Measurements from ENCODE around the gene SPOCK2. TPM values are rescaled to one million over a fixed set of nuclear protein-coding genes. Genes with fewer than 3 reads are reported as not detected.

The SPOCK2 gene
- total RNA-seq, 4 donors from 2014 or later: 2.1 to 9.9 (median 5.0) TPM

GRCh38 chr10:72067463-72068125, 20.8 kb downstream of the SPOCK2 start:
- TF ChIP-seq CTCF (IDR thresholded peaks at IDR 0.05): no peak
- TF ChIP-seq POLR2A (IDR thresholded peaks at IDR 0.05): no peak
- TF ChIP-seq EP300 (IDR thresholded peaks at IDR 0.05): no peak
- Histone ChIP-seq H3K36me3 (peaks cover 0 to 21% (median 0%) of the 10 kb centered on the region in 3 donors), H3K4me1 (peaks cover 0 to 26% (median 0%) of the 10 kb centered on the region in 4 donors), H3K27me3 (no peaks in the 10 kb centered on the region), H3K27ac (no peak overlapping the region), H3K4me3 (no peak overlapping the region), H3K9me3 (peaks cover 0 to 10% (median 0%) of the 10 kb centered on the region in 4 donors)
- DNase-seq (ENCODE audit: low spot score in 2 of 2): no peak
- 54 to 69% methylated on average over 12 to 13 of the region's 13 CpGs for WGBS, 2 donors

- peaks cover 0 to 11% (median 0%) of the 10 kb centered on the region in 3 donors for H3K36me3 ChIP-seq
- no peak for DNase-seq (ENCODE audit: low spot score in 2 of 2)
- no peaks in the 10 kb centered on the region for H3K27me3 ChIP-seq
- TF ChIP-seq POLR2A (IDR thresholded peaks at IDR 0.05): no peak
- TF ChIP-seq EP300 (IDR thresholded peaks at IDR 0.05): no peak
- TF ChIP-seq CTCF (IDR thresholded peaks at IDR 0.05): no peak
- WGBS, 2 donors: 72 to 74% methylated on average over 17 to 18 of the region's 18 CpGs
- H3K4me1 ChIP-seq: peaks cover 0 to 26% (median 0%) of the 10 kb centered on the region in 4 donors
- H3K4me3 ChIP-seq: no peak overlapping the region
- H3K9me3 ChIP-seq: peaks cover 0 to 4% (median 0%) of the 10 kb centered on the region in 4 donors
- no peak overlapping the region for H3K27ac ChIP-seq
Observed at GRCh38 chr10:72066318-72067284, 21.8 kb downstream of the SPOCK2 start.

- Histone ChIP-seq H3K4me3 (no peak overlapping the region), H3K36me3 (peaks cover 0 to 8% (median 0%) of the 10 kb centered on the region in 3 donors), H3K27ac (no peak overlapping the region), H3K27me3 (no peaks in the 10 kb centered on the region), H3K4me1 (peaks cover 0 to 26% (median 0%) of the 10 kb centered on the region in 4 donors), H3K9me3 (no peaks in the 10 kb centered on the region)
- no peak for TF ChIP-seq CTCF (IDR thresholded peaks at IDR 0.05)
- no peak for TF ChIP-seq EP300 (IDR thresholded peaks at IDR 0.05)
- WGBS, 2 donors: 86 to 88% methylated on average over 13 of the region's 13 CpGs
- no peak for DNase-seq (ENCODE audit: low spot score in 2 of 2)
Observed at GRCh38 chr10:72065439-72066025, 22.8 kb downstream of the SPOCK2 start.

GRCh38 chr10:72063703-72064391, 24.5 kb downstream of the SPOCK2 start:
- Histone ChIP-seq H3K4me3 (no peak overlapping the region), H3K4me1 (peaks cover 0 to 22% (median 0%) of the 10 kb centered on the region in 4 donors), H3K9me3 (no peaks in the 10 kb centered on the region), H3K27ac (no peak overlapping the region), H3K27me3 (no peaks in the 10 kb centered on the region), H3K36me3 (peaks cover 0 to 8% (median 0%) of the 10 kb centered on the region in 3 donors)
- DNase-seq (ENCODE audit: low spot score in 2 of 2): no peak
- no peak for TF ChIP-seq POLR2A (IDR thresholded peaks at IDR 0.05)
- no peak for TF ChIP-seq CTCF (IDR thresholded peaks at IDR 0.05)
- no peak for TF ChIP-seq EP300 (IDR thresholded peaks at IDR 0.05)
- WGBS, 2 donors: 81% methylated on average over 7 to 9 of the region's 9 CpGs
